Measurements from ENCODE around the gene B4GALT5. TPM values are rescaled to one million over a fixed set of nuclear protein-coding genes. Genes with fewer than 3 reads are reported as not detected.

Gene B4GALT5
- total RNA-seq, 1 donor from 2014 or later, result 31.0 TPM

DNA sequence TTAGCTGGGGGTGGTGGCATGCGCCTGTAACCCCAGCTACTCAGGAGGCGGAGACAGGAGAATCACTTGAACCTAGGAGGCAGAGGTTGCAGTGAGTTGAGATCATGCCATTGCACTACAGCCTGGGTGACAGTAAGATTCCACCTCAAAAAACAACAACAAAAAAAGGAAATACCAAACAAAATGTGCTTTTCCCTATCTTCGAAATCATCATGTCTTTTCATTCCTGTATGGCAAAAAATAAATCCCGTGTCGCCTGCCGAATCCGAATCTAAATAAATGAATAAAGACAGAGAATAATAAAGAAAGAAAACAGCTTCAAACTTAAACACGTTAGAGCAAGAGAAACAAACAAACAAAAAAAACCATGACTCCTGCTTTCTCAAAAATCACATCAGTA lies 11.8 kb downstream of the B4GALT5 start:
- Histone ChIP-seq H3K27me3 (ENCODE audit: low read depth) (no peaks in the 10 kb centered on the region), H3K4me3 (no peak overlapping the region), H3K27ac (replicated peaks) (no peak overlapping the region), H3K36me3 (no peaks in the 10 kb centered on the region), H3K4me1 (peaks cover 74% of the 10 kb centered on the region), H3K9me3 (replicated peaks) (no peaks in the 10 kb centered on the region)
- DNase-seq, result no peak
- TF ChIP-seq, protein P1, sequence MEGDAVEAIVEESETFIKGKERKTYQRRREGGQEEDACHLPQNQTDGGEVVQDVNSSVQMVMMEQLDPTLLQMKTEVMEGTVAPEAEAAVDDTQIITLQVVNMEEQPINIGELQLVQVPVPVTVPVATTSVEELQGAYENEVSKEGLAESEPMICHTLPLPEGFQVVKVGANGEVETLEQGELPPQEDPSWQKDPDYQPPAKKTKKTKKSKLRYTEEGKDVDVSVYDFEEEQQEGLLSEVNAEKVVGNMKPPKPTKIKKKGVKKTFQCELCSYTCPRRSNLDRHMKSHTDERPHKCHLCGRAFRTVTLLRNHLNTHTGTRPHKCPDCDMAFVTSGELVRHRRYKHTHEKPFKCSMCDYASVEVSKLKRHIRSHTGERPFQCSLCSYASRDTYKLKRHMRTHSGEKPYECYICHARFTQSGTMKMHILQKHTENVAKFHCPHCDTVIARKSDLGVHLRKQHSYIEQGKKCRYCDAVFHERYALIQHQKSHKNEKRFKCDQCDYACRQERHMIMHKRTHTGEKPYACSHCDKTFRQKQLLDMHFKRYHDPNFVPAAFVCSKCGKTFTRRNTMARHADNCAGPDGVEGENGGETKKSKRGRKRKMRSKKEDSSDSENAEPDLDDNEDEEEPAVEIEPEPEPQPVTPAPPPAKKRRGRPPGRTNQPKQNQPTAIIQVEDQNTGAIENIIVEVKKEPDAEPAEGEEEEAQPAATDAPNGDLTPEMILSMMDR (IDR thresholded peaks at IDR 0.05; ENCODE audit: borderline replicate concordance), result no peak
- intact Hi-C loops (cut with micrococcal nuclease), result no loop called here

DNA sequence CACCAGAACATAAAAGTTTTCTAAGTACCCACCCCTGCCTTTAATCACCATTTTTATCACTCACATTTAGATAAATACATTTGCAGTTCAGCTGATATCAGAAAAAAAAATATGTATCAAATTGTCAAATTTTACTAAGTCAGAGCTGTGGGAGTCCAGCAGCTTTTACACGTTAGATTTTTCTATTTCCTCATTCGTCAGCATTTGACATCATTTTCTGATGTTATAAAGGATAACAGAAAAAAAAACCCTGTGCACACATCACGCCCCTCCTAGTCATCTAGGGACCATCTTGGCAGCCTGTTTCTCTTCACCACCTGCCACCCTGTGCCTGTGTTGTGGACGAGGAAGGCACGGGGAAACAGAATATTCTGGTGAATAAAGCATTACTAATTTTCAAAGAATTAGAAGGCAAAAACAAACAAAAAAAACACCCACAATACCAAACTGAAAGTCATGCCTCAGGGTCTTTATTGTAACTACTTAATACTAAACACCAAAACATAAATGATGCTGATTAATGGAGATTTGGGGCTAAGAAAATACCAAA lies 12.4 kb downstream of the B4GALT5 start:
- no peaks in the 10 kb centered on the region for H3K36me3 ChIP-seq
- no peak overlapping the region for H3K4me3 ChIP-seq
- no peaks in the 10 kb centered on the region for H3K9me3 ChIP-seq (replicated peaks)
- TF ChIP-seq, protein P1 (IDR thresholded peaks at IDR 0.05; ENCODE audit: borderline replicate concordance), result no peak
- intact Hi-C loops (cut with micrococcal nuclease), result no loop called here
- no peaks in the 10 kb centered on the region for H3K27me3 ChIP-seq (ENCODE audit: low read depth)
- H3K27ac ChIP-seq (replicated peaks), result no peak overlapping the region
- DNase-seq, result no peak
- H3K4me1 ChIP-seq, result peaks cover 74% of the 10 kb centered on the region

DNA sequence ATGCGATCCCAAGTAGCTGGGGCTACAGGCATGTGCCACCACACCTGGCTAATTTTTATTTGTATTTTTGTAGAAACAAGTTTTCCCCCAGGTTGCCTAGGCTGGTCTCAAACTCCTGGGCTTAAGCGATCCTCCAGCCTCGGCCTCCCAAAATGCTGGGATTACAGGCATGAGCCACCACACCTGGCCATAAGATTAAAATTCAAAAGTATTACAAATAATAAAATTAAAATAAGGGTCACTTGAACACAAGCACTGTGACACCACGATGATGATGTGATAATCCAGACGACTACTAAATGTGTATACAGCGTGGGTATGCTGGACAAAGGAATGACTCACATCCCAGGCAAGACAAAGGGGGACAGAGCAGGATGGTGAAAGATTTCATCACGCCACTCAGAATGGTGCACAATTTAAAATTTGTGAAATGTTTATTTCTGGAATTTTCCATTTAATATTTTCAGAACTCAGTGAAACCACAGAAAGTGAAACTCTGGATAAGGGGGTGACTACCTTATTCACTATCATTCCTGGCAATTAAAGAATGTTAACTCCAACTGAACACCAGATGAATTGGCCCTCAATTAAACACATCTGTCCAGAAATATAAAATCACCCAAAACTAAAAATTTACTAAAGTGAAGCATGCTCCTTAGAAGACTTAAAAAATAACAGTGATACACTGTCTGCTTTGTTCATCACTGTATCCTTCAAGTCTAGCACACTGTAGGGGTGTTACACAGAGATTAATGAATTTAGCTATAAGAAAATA lies 13.1 kb downstream of the B4GALT5 start:
- no peak overlapping the region for H3K4me3 ChIP-seq
- no peak overlapping the region for H3K27ac ChIP-seq (replicated peaks)
- TF ChIP-seq, protein P1 (IDR thresholded peaks at IDR 0.05; ENCODE audit: borderline replicate concordance), result no peak
- H3K36me3 ChIP-seq, result no peaks in the 10 kb centered on the region
- H3K4me1 ChIP-seq, result peaks cover 74% of the 10 kb centered on the region
- H3K27me3 ChIP-seq (ENCODE audit: low read depth), result no peaks in the 10 kb centered on the region
- DNase-seq, result no peak
- intact Hi-C loops (cut with micrococcal nuclease), result no loop called here
- H3K9me3 ChIP-seq (replicated peaks), result no peaks in the 10 kb centered on the region

DNA sequence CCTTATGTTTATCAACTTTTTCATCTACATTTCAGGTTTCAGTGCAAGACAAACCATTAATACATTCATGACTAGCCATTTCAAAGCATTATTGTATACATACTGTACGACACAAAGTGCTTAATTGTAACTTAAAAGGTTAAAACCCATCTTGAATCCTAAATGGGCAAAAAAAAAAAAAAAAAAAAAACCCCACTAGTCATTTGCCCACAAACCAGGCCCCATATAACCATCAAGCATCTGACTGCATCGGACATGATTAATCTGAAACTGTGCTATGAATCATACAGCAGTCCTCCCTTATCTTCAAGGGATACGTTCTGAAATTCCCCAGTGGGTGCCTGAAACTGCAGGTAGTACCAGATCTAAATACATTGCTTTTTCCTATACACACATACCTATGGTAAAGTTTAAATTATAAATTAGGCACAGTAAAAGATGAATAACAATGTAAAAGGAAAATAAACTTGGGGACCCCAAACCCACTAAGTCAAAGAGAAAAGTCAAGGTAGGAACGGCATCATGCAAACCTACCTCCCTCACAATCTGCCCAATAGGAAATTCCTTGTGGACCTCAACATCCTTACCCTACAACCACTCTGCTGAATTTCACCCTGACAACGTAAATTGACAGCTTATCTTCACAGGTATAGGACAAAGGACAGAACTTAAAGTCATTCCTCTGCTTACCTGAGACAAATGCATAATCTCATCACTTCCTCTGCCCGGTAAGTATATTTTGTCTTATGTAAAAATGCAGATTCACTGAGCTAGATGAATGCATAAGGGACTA lies 14.3 kb downstream of the B4GALT5 start:
- DNase-seq, result no peak
- TF ChIP-seq, protein P1 (IDR thresholded peaks at IDR 0.05; ENCODE audit: borderline replicate concordance), result no peak
- Histone ChIP-seq H3K27me3 (ENCODE audit: low read depth) (no peaks in the 10 kb centered on the region), H3K4me1 (peaks cover 75% of the 10 kb centered on the region), H3K4me3 (no peak overlapping the region), H3K36me3 (no peaks in the 10 kb centered on the region), H3K9me3 (replicated peaks) (no peaks in the 10 kb centered on the region), H3K27ac (replicated peaks) (no peak overlapping the region)
- intact Hi-C loops (cut with micrococcal nuclease), result loop anchor here (10.0 kb wide), 1 partner anchor 65 kb away; no protein-coding TSS in a partner anchor

DNA sequence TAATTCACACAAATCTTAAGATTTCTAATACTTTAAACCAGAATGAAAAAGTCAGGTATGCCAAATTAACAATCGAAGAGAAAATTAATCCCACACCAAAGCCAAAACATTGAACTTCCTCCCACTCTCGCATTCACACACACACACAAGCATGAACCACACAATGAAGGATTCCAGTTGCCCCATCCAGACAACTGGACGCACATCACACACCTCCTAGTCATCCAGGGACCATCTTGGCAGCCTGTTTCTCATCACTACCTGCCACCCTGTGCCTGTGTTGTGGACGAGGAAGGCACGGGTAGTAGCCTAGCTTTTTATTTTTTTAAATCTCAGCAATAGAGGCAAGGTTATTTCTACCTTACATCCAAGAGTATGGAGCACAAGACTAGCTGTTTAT lies 15.2 kb downstream of the B4GALT5 start:
- Histone ChIP-seq H3K36me3 (no peaks in the 10 kb centered on the region), H3K27ac (replicated peaks) (no peak overlapping the region), H3K27me3 (ENCODE audit: low read depth) (no peaks in the 10 kb centered on the region), H3K4me1 (peaks cover 85% of the 10 kb centered on the region), H3K9me3 (replicated peaks) (no peaks in the 10 kb centered on the region), H3K4me3 (no peak overlapping the region)
- no peak for DNase-seq
- intact Hi-C loops (cut with micrococcal nuclease), result loop anchor here (10.0 kb wide), 1 partner anchor 64 kb away; no protein-coding TSS in a partner anchor
- TF ChIP-seq, protein P1 (IDR thresholded peaks at IDR 0.05; ENCODE audit: borderline replicate concordance), result no peak
